ENCODE data around the gene ACAN.

The ACAN gene

DNA sequence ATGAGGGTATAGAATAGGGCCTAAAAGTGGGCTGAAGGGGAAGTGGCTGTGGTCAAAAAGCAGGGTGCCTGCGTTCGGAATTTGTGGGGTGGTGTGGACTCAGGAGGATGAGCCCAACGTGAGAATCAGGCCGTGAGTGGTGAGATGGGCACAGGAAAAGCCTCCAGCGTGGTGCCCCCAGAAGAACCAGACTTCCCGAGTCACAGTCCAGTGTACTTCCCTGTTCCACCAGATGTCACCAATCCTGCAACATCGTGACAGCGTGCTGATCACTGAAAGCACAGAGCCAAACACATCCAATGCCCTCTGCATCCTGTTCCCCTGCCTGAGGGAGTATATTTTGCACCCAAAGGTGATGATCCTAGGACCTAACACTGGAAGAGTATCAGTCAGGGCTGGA is 20.8 kb upstream of the ACAN start:
- no peaks in the 10 kb centered on the region for H3K9me2 ChIP-seq (replicated peaks; ENCODE audit: insufficient read depth, low read length)
- H3K27ac ChIP-seq (ENCODE audit: low read length): no peak overlapping the region
- no peak overlapping the region for H2AFZ ChIP-seq (ENCODE audit: low read length)
- DNase-seq: no peak
- TF ChIP-seq, protein P1, sequence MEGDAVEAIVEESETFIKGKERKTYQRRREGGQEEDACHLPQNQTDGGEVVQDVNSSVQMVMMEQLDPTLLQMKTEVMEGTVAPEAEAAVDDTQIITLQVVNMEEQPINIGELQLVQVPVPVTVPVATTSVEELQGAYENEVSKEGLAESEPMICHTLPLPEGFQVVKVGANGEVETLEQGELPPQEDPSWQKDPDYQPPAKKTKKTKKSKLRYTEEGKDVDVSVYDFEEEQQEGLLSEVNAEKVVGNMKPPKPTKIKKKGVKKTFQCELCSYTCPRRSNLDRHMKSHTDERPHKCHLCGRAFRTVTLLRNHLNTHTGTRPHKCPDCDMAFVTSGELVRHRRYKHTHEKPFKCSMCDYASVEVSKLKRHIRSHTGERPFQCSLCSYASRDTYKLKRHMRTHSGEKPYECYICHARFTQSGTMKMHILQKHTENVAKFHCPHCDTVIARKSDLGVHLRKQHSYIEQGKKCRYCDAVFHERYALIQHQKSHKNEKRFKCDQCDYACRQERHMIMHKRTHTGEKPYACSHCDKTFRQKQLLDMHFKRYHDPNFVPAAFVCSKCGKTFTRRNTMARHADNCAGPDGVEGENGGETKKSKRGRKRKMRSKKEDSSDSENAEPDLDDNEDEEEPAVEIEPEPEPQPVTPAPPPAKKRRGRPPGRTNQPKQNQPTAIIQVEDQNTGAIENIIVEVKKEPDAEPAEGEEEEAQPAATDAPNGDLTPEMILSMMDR (IDR thresholded peaks at IDR 0.05; ENCODE audit: low read length): no peak
- TF ChIP-seq EZH2phosphoT487 (IDR thresholded peaks at IDR 0.05; ENCODE audit: low read length) (no peak), EZH2 (optimal IDR thresholded peaks at IDR 0.05; ENCODE audit: low read depth, low read length) (no peak)
- H3K9ac ChIP-seq (ENCODE audit: low read length): no peak overlapping the region
- H3K27me3 ChIP-seq (replicated peaks; ENCODE audit: insufficient read depth, low read length): no peaks in the 10 kb centered on the region
- H3K9me3 ChIP-seq (replicated peaks; ENCODE audit: insufficient read depth, low read length): no peaks in the 10 kb centered on the region
- no peaks in the 10 kb centered on the region for H4K20me1 ChIP-seq (ENCODE audit: insufficient read depth, low read length)
- H3K4me2 ChIP-seq (ENCODE audit: low read depth, low read length): no peak overlapping the region
- no peaks in the 10 kb centered on the region for H3K79me2 ChIP-seq (ENCODE audit: low read length)
- no peaks in the 10 kb centered on the region for H3K36me3 ChIP-seq (replicated peaks; ENCODE audit: insufficient read depth, low read length)
- H3F3A ChIP-seq (ENCODE audit: insufficient read depth, low read length): no peaks in the 10 kb centered on the region
- no peak overlapping the region for H3K4me3 ChIP-seq (ENCODE audit: low read length)
- no peaks in the 10 kb centered on the region for H3K4me1 ChIP-seq (ENCODE audit: low read length)

- H3K27ac ChIP-seq (ENCODE audit: low read length): no peak overlapping the region
- H3K79me2 ChIP-seq (ENCODE audit: low read length): no peaks in the 10 kb centered on the region
- TF ChIP-seq, protein P1 (IDR thresholded peaks at IDR 0.05; ENCODE audit: low read length): no peak
- no peak for TF ChIP-seq EZH2phosphoT487 (IDR thresholded peaks at IDR 0.05; ENCODE audit: low read length)
- no peak for TF ChIP-seq EZH2 (optimal IDR thresholded peaks at IDR 0.05; ENCODE audit: low read depth, low read length)
- H3F3A ChIP-seq (ENCODE audit: insufficient read depth, low read length): no peaks in the 10 kb centered on the region
- H3K9me3 ChIP-seq (replicated peaks; ENCODE audit: insufficient read depth, low read length): no peaks in the 10 kb centered on the region
- H3K27me3 ChIP-seq (replicated peaks; ENCODE audit: insufficient read depth, low read length): no peaks in the 10 kb centered on the region
- no peak for DNase-seq
- H3K9ac ChIP-seq (ENCODE audit: low read length): no peak overlapping the region
- no peak overlapping the region for H3K4me2 ChIP-seq (ENCODE audit: low read depth, low read length)
- H2AFZ ChIP-seq (ENCODE audit: low read length): no peak overlapping the region
- H3K9me2 ChIP-seq (replicated peaks; ENCODE audit: insufficient read depth, low read length): no peaks in the 10 kb centered on the region
- no peaks in the 10 kb centered on the region for H3K36me3 ChIP-seq (replicated peaks; ENCODE audit: insufficient read depth, low read length)
- H4K20me1 ChIP-seq (ENCODE audit: insufficient read depth, low read length): no peaks in the 10 kb centered on the region
- no peak overlapping the region for H3K4me3 ChIP-seq (ENCODE audit: low read length)
- H3K4me1 ChIP-seq (ENCODE audit: low read length): no peaks in the 10 kb centered on the region
Observed at GRCh38 chr15:88785217-88785616, 18.0 kb upstream of the ACAN start.

- no peaks in the 10 kb centered on the region for H3K9me3 ChIP-seq (replicated peaks; ENCODE audit: insufficient read depth, low read length)
- H3K4me3 ChIP-seq (ENCODE audit: low read length): no peak overlapping the region
- H3K27ac ChIP-seq (ENCODE audit: low read length): no peak overlapping the region
- no peaks in the 10 kb centered on the region for H3K9me2 ChIP-seq (replicated peaks; ENCODE audit: insufficient read depth, low read length)
- H3K36me3 ChIP-seq (replicated peaks; ENCODE audit: insufficient read depth, low read length): no peaks in the 10 kb centered on the region
- H4K20me1 ChIP-seq (ENCODE audit: insufficient read depth, low read length): no peaks in the 10 kb centered on the region
- no peaks in the 10 kb centered on the region for H3K4me1 ChIP-seq (ENCODE audit: low read length)
- no peaks in the 10 kb centered on the region for H3F3A ChIP-seq (ENCODE audit: insufficient read depth, low read length)
- TF ChIP-seq EZH2phosphoT487 (IDR thresholded peaks at IDR 0.05; ENCODE audit: low read length): no peak
- TF ChIP-seq, protein P1 (IDR thresholded peaks at IDR 0.05; ENCODE audit: low read length): no peak
- no peak for TF ChIP-seq EZH2 (optimal IDR thresholded peaks at IDR 0.05; ENCODE audit: low read depth, low read length)
- H3K4me2 ChIP-seq (ENCODE audit: low read depth, low read length): no peak overlapping the region
- no peak overlapping the region for H2AFZ ChIP-seq (ENCODE audit: low read length)
- no peak for DNase-seq
- no peaks in the 10 kb centered on the region for H3K27me3 ChIP-seq (replicated peaks; ENCODE audit: insufficient read depth, low read length)
- H3K9ac ChIP-seq (ENCODE audit: low read length): no peak overlapping the region
- H3K79me2 ChIP-seq (ENCODE audit: low read length): no peaks in the 10 kb centered on the region
Observed at GRCh38 chr15:88788036-88788435, 15.2 kb upstream of the ACAN start.

All from MM.1S (cell line).